DMS53 treated with DMSO at 0.1 percent for 48 hours (cell line): ENCODE measurements around the gene ZSCAN9.
A peak's percentile ranks its signal among the peaks of the same experiment; 100 is the strongest.

ENCODE experiments used
- DNase-seq: peaks from one replicate; lab custom pipeline; 2025; ENCODE audit not compliant: unreplicated experiment; lab: John Stamatoyannopoulos, UW

Gene ZSCAN9

GRCh38 chr6:28266563-28266961 is 41.5 kb downstream of the ZSCAN9 start:
- DNase-seq = no peak

GRCh38 chr6:28266962-28267694 is 42.1 kb downstream of the ZSCAN9 start, which contains the start of gene ZSCAN26:
Gene ZSCAN26 (plus strand): TSS chr6:28267143. CDS start chr6:28271920, 4,777 bp downstream.
- DNase-seq = peak; percentile 68

- no peak for DNase-seq
Measured at GRCh38 chr6:28267695-28268059, 42.6 kb downstream of the ZSCAN9 start.

- no peak for DNase-seq
Measured at GRCh38 chr6:28269492-28269891, 44.4 kb downstream of the ZSCAN9 start.

- DNase-seq = no peak
Measured at GRCh38 chr6:28274888-28275287, 49.8 kb downstream of the ZSCAN9 start.

- no peak for DNase-seq
Measured at GRCh38 chr6:28277746-28278145, 52.7 kb downstream of the ZSCAN9 start.

GRCh38 chr6:28280595-28281287 is 55.7 kb downstream of the ZSCAN9 start:
- no peak for DNase-seq

- peak; percentile 54 for DNase-seq
Measured at GRCh38 chr6:28281288-28282064, 56.4 kb downstream of the ZSCAN9 start, which contains the start of gene PGBD1. Gene PGBD1 (plus strand): TSS chr6:28281572. CDS start chr6:28283814, 2,242 bp downstream.

GRCh38 chr6:28282926-28283325 is 57.9 kb downstream of the ZSCAN9 start:
- no peak for DNase-seq
